ENCODE results near the gene GIT2. TPM values are rescaled to one million over a fixed set of nuclear protein-coding genes. Genes with fewer than 3 reads are reported as not detected.

GIT2 gene
- total RNA-seq (2016; rRNA removed; fragmentation: Illumina TruSeq; extraction: Trizol) (15.2 and 18.4 TPM in 2 replicates), polyA plus RNA-seq (2011; rRNA removed) (18.7 and 19.8 TPM in 2 replicates), polyA minus RNA-seq (2011; rRNA and poly(A)+ RNA removed; ENCODE audit: low replicate concordance) (26.7 and 35.9 TPM in 2 replicates), Bru-seq, nascent RNA (percentile 69 among the genes with signal in this experiment), BruChase-seq, experiment 1, labeled RNA remaining after a 6-hour chase (percentile 74 among the genes with signal in this experiment), BruChase-seq, experiment 2, labeled RNA remaining after a 2-hour chase (percentile 74 among the genes with signal in this experiment)
- total RNA-seq (2016; cell fraction: cytosol; rRNA removed; fragmentation: Illumina TruSeq; extraction: Trizol; ENCODE audit: low read depth): 6.4 and 7.3 TPM in 2 replicates
- total RNA-seq (2016; cell fraction: insoluble cytoplasmic fraction; rRNA removed; fragmentation: Illumina TruSeq; extraction: Trizol): 14.1 and 17.8 TPM in 2 replicates
- total RNA-seq (2016; cell fraction: membrane; rRNA removed; fragmentation: Illumina TruSeq; extraction: Trizol): 9.0 and 9.5 TPM in 2 replicates
- 31.9 and 34.5 TPM in 2 replicates for total RNA-seq (2016; cell fraction: nucleus; rRNA removed; fragmentation: Illumina TruSeq; extraction: Trizol)
- polyA plus RNA-seq (2011; cell fraction: cytosol; rRNA removed): 9.5 and 12.3 TPM in 2 replicates
- 50.5 and 56.5 TPM in 2 replicates for polyA plus RNA-seq (2011; cell fraction: nucleus; rRNA removed)
- 14.5 and 15.2 TPM in 2 replicates for polyA plus RNA-seq (2012)
- 0.65 and 0.83 TPM in 2 replicates for polyA plus RNA-seq (2016; cell fraction: cytosol; fragmentation: Illumina TruSeq; extraction: Trizol; ENCODE audit: low read depth)
- 11.7 and 12.8 TPM in 2 replicates for polyA plus RNA-seq (2016; cell fraction: insoluble cytoplasmic fraction; fragmentation: Illumina TruSeq; extraction: Trizol; ENCODE audit: low read depth)
- polyA plus RNA-seq (2016; cell fraction: membrane; fragmentation: Illumina TruSeq; extraction: Trizol; ENCODE audit: low read depth): 2.2 and 2.5 TPM in 2 replicates
- polyA plus RNA-seq (2016; cell fraction: nucleus; fragmentation: Illumina TruSeq; extraction: Trizol; ENCODE audit: insufficient read depth, low read depth): 59.1 and 66.0 TPM in 2 replicates
- polyA minus RNA-seq (2011; cell fraction: cytosol; rRNA and poly(A)+ RNA removed): 11.9 and 13.6 TPM in 2 replicates
- 90.6 and 102 TPM in 2 replicates for polyA minus RNA-seq (2011; cell fraction: nucleus; rRNA and poly(A)+ RNA removed)
- long read RNA-seq, experiment 1, partial matches to known transcripts: 1 of 8 reads
- long read RNA-seq, experiment 1, other reads (novel, unspliced or antisense): 7 of 8 reads
- long read RNA-seq, experiment 2, partial matches to known transcripts: 2 of 19 reads
- long read RNA-seq, experiment 2, other reads (novel, unspliced or antisense): 17 of 19 reads

- peak within 1 kb of the TSS; percentile 75 for H3K27ac ChIP-seq (ENCODE audit: extremely low read length, insufficient read depth, low read length)
- 0% methylated on average over 6 of the region's 65 CpGs for WGBS (ENCODE audit: low lambda C conversion rate)
- ChIA-PET POLR2A (interaction anchor here (1.4 to 1.5 kb wide), 2 partner anchors 47 to 83 kb away, joined by 3 to 4 read pairs; no protein-coding TSS in a partner anchor), CTCF (ENCODE audit: low intra/inter-chr PET ratio, low total read pairs) (no interaction called here)
- no TSS peak for BruUV-seq (replicated peaks)
- in situ Hi-C loops (cut with HindIII; ENCODE audit: extremely low pct_ligation_motif_present, low pct_unique_long_range_greater_than_20kb): no loop called here
- H3K4me1 ChIP-seq (ENCODE audit: insufficient read depth, low read length): peaks cover 57% of the 10 kb centered on the region
- H3K9ac ChIP-seq (ENCODE audit: insufficient read depth, low read depth, low read length): peak within 1 kb of the TSS; percentile 90
- intact Hi-C loops (cut with micrococcal nuclease; ENCODE audit: unreplicated experiment): loop anchor here (5.0 kb wide), 1 partner anchor 49 kb away; no protein-coding TSS in a partner anchor
- H4K20me1 ChIP-seq (ENCODE audit: insufficient read depth, low read length): peaks cover 6% of the 10 kb centered on the region; the same call in 1 of the 2 replicates
- peak within 1 kb of the TSS; percentile 93 for H3K4me2 ChIP-seq (ENCODE audit: low read depth, low read length)
- ATAC-seq (peak; percentile 86), FAIRE-seq (peak; percentile 60), DNase-seq (ENCODE audit: low spot score) (peak; percentile 91)
- H3K36me3 ChIP-seq (replicated peaks in 1 of 2; ENCODE audit: control insufficient read depth in 1 of 2, insufficient read depth in 2 of 2, low read length in 2 of 2): peaks cover 0 to 7% of the 10 kb centered on the region in 2 experiments; a peak in 1 of 5 replicates
- H3K4me3 ChIP-seq (replicated peaks in 1 of 3; ENCODE audit: insufficient read depth in 1 of 3, low read depth in 2 of 3, low read length in 3 of 3): peak within 1 kb of the TSS; percentile 93 to 97 (median 94)
- H2AFZ ChIP-seq (ENCODE audit: low read length): peak within 1 kb of the TSS; percentile 96
- H3K9me3 ChIP-seq (ENCODE audit: low read length): no peaks in the 10 kb centered on the region
- no peaks in the 10 kb centered on the region; a peak in 1 of 5 replicates for H3K27me3 ChIP-seq (ENCODE audit: control insufficient read depth in 1 of 2, insufficient read depth in 2 of 2, low read length in 2 of 2)
- H3K79me2 ChIP-seq (ENCODE audit: insufficient read depth, low read length): peaks cover 47% of the 10 kb centered on the region
- peak; percentile 49 for TF ChIP-seq SP4 (CRISPR knock-in tag; IDR thresholded peaks at IDR 0.05)
- TF ChIP-seq BATF2 (CRISPR knock-in tag; IDR thresholded peaks at IDR 0.05): 0 out of 2 replicates have a peak, but pooled peaks have one; percentile 70
- TF ChIP-seq HHEX (CRISPR knock-in tag; IDR thresholded peaks at IDR 0.05): no peak
- no peak for TF ChIP-seq ZNF124 (CRISPR knock-in tag; IDR thresholded peaks at IDR 0.05)
- no peak for TF ChIP-seq PBX3 (CRISPR knock-in tag; IDR thresholded peaks at IDR 0.05; ENCODE audit: borderline replicate concordance)
- peak; percentile 56; the same call in 1 of the 2 replicates for TF ChIP-seq CREBL2 (CRISPR knock-in tag; IDR thresholded peaks at IDR 0.05; ENCODE audit: borderline replicate concordance)
- no peak; the same call in 1 of the 2 replicates for TF ChIP-seq CEBPB (IDR thresholded peaks at IDR 0.05; ENCODE audit: borderline replicate concordance, low read depth, low read length)
- TF ChIP-seq ZNF816 (CRISPR knock-in tag; IDR thresholded peaks at IDR 0.05; ENCODE audit: borderline replicate concordance): no peak
- peak; percentile 93; the same call in 1 of the 2 replicates for TF ChIP-seq ZNF235 (CRISPR knock-in tag; IDR thresholded peaks at IDR 0.05; ENCODE audit: borderline replicate concordance)
- peak; percentile 66 for TF ChIP-seq SALL1 (CRISPR knock-in tag; IDR thresholded peaks at IDR 0.05)
- no peak for TF ChIP-seq RFX5 (IDR thresholded peaks at IDR 0.05; ENCODE audit: low read depth, low read length)
- TF ChIP-seq CC2D1A (CRISPR knock-in tag; IDR thresholded peaks at IDR 0.05): no peak
- TF ChIP-seq RELA (CRISPR knock-in tag; IDR thresholded peaks at IDR 0.05): no peak
- no peak for TF ChIP-seq FOXO1 (CRISPR knock-in tag; IDR thresholded peaks at IDR 0.05)
- TF ChIP-seq MYPOP (CRISPR knock-in tag; IDR thresholded peaks at IDR 0.05): no peak
Observed at GRCh38 chr12:109995686-109996482, at the start of gene GIT2. Gene GIT2 (minus strand): TSS chr12:109996368. CDS start chr12:109996224, 144 bp downstream.

Measured in HepG2 (cell line).